GM18873 (cell line): ENCODE results near the gene CDH4.
"Not testable (repeated sequence)": the region's sequence is repeated elsewhere in the genome, so short reads cannot be mapped to it uniquely, and the experiment has no call there.

ENCODE experiments used
- ATAC-seq: cut with Tn5 transposase; IDR thresholded peaks from one replicate; pipeline ENCODE4 v1.9.1; 2021; ENCODE audit warnings: mild to moderate bottlenecking, moderate library complexity, moderate number of reproducible peaks; ENCODE audit not compliant: unreplicated experiment, low FRiP score

CDH4 gene

DNA sequence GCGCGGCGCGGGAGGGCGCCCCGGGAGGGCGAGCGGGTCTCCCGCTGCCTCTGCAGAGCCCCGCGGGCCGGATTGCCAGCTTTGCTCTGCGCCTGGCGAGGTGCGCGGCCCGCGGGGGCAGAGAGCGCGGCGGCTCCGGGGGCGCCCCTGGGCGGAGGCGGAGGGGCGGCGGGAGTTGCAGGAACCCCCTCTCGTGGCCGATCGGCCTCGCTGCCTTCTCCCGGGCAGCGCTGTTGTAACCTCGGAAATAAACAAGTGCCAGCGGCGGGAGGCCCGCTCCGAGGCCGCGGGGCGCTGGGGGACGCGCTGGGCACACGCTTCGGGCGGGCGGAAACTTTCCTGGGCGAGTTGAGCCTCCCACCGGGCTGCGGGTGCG is 1.2 kb downstream of the CDH4 start:
- ATAC-seq: no peak

DNA sequence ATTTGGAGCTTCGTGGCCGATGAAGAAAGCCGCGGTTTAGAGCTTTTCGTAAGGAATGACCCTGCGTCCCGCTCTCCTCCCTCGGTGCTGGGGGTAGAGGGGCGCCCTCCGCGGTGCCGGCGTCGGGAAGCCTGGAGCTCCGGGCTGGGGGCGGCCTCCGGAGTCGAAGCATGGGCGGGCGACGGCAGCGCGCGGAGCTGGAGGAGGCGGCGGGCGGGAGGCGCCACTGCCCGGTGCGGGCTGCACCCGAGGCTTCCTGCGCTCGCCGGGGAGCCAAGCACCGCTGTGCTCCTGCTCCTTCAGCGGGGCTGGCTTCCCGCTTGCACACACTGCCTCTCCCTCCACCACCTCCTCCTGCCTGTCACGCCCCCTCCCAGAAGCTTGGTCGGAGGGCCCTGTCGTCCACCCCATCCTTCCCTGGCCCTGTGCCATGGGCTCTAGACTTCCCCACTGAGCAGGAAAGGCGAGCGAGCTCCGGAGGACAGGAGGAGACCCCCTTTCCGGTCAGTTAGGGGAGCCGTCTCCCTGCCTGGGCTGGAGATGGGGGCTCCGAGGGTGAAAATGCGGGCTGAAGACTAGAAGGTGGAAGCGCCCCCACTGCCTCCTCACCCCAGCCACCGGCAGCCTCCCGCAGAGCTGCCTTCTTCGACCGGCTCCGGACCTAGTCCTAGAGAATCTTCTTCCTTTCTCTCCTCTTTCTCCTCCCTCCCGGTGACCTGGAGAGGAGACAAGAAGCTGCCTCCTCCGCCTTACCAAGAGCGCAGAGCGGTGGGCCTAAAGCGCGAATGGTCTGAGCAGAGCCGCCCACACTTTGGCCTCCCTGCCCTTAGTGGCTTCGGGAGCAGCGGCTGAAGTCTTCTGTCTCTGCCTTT is 1.8 kb downstream of the CDH4 start:
- no peak for ATAC-seq

DNA sequence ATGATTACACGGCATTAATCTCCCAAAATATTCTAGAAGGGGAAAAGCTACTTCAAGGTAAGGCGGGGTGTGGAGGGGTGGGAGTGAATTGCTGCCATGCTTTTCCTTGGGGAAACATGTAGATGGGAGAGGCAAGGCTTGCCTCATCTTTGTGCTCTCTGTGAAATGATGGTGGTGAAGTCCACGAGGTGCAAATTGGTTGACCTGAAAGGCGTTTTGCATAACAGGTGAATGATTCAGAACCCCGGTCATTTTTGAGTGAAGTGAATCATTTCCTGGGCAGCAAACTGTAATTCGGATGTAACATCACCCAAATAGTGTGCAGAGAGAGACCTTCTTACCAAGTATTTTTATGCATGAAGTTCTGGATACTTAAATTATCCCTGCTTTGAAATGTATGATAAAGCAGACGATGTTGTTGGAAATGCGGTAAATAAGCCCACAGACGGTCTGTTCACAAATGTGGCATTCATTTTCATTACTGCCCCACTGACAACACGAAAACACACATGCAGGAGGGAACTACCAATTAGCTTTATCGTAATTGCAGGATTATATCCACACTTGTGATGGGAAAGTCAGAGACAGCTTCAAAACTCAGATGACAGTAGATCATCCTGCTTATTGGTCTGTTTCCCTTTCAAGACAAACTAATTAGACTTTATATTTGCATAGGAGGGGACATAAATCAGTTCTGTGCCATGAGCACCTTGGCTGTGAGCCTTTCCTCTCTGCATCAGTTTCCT is 3.0 kb downstream of the CDH4 start:
- no peak for ATAC-seq

DNA sequence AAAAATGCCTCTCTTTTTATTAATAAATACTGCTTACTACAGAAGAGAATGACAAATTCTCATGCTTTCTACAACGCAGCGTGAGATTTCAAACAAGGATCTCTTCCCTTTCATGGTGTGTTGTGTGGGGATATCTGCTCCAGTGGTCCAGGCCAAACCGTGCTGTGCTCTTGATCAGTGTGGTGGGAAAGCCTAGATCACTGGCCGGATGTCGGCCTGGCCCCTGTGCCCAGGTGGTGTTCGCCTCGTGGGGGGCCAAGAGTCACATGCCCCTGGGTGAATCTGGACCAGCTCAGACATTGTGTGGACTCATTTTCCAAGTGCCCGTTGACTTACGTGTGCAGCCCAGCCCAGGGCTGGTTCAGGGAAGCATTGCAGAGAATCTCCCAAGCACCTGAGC is 4.3 kb downstream of the CDH4 start:
- ATAC-seq: no peak

DNA sequence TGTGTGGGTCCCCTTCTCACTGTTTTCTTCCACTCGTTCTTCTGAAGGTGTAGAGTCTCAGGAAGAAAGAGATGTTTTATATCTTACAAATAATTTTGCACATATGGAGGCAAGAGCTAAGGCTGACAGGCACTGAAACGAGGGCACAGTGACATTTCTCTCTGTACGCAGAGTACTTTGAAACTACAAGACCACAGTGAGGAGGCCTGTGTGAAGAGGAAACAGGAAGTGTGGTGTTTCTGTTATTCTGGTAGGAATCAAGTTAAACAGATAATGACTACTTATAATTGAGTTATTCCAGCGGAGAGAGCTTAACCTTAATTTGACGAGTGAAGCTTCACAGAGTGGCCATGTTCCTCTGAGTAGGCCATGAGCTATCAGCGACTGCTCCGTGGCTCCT is 4.8 kb downstream of the CDH4 start:
- ATAC-seq: no peak

DNA sequence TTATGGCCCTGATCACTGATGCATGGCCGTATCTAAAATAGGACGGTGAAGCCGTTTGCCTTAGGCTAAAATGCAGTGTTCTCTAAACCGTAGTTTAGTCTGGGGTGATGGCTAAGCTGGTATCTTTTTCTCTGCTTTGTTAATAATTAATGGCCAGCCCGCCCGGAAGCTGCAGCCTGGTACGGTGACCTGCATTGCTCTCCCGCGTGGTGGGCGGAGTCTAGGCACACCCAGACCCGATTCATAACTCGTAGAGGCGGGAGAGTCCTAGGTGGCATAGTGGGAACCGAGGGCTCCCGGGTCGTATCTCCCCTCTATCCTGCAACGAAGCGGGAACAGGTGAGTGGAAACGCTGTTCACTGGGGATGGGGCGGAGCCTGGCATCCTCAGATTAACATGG is 5.5 kb downstream of the CDH4 start:
- ATAC-seq: no peak

DNA sequence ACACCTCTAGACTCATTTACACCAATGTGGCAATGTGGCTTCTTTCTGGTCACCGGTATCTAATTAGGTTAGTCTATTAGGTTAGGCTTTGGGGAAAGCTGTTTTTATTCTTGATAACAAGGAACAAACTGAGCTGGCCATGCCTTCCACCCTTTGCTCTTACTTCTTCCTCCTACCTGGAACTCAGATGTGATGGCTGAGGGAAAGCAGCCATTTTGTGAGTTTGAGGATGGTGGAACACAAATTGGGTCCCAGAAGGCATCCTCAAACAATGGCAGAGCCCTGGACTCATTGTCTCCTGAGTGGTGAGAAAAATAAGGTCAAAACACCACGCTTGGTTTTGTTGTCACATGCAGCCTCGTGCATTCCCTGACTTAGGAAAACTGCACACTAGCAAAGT is 7.7 kb downstream of the CDH4 start:
- ATAC-seq: no peak

DNA sequence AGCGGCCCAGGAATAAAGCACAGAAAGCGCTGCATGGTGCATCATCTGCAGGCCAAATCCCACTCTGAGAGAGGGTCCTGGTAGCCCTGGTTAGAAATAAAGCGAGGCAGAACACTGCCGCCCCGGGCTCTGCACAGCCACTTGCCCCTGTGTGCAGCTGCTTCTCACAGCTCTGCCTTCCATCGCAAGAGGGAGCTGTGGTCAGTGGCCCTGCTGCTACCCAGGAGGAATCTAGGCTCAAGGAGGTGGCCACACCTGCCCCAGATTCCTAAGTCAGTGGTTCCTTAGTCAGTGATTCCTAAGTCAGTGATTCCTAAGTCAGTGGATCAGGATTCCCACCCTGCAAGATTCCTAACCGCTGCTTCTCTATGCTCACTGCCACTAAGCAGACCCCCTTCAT is 8.8 kb downstream of the CDH4 start:
- ATAC-seq: no peak

DNA sequence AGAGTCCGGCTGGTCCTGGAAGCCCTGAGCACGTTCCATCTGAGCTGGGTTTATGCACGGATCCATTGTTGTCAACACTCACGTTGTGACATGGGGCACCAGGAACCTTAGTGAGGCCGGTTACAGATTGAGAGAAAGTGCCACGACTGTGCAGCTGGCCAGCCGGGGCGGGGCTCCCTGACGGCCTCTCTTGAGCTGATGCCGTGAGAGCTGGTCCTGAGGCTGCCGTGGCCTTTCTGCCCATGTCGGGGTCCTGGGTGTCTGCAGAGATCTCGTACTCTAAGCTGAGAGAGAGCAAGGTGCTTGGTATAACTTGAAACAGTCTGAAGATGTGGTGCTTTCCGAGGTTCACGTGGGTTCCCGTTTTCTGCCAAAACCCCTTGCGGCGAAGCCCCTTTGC is 10.0 kb downstream of the CDH4 start:
- no peak for ATAC-seq

DNA sequence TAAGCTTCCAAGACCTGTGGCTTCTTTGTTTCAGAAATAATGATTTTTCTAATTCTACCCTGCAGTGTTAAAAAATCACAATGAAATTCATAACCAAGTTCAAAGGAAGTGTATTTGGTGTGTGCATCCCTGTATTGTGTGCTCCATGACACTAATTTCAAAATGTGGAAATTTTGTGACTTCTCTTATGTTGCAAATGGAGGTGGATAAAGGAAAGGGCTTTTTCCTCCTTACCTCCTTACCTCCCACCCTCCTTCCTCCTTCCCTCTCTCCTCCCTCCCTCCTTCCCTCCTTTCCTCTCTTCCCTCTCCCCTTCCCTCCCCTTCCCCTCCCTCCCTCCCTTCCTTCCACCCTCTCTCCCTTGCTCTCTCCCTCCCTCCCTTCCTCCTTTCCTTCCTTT is 10.5 kb downstream of the CDH4 start:
- no peak for ATAC-seq

DNA sequence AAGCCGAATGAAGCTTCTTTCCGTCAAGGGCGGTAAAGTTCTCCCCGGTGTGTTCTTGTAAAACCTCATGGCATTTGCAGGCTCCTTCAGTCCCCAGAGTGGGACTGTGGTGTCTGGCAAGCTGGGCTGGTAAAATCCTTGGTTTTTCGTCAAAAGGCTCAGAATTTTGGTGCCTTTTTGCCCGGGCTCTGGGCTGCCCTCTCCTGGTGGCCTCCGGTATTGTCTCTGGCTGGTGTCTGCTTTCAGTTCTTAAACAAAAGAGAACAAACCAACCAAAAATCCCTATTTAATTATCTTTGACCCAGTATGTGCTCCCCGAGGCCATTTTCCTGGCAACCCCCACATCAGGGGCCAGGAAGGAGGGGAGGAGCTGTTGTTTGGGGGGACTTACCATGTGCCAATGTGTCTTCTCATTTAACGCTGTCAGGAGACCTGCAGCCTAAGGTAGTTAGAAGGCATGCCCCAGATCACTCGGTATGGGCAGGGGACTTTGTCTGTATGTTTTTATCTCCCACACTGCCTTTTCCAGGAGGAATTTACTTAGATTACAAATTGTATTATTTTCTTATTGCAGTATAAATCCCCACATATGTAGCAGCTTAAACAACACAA is 11.1 kb downstream of the CDH4 start:
- ATAC-seq: no peak

DNA sequence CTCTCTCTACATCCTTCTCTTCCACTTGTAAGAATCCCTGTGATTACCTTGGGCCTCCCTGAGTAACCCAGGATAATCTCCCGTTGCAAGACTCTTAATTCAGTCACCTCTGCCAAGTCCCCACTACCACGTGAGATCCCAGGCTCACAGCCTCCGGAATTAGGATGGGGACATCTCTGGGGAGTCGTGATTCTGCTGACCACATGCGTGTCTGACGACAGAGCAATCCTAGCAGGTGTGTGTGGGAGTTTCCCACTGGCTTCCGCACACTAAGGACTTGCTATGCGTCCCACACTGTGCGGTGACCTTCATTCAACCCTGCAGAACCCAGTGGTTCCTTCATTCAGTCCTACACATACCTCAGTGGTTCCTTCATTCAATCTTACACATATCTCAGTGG is 11.9 kb downstream of the CDH4 start:
- no peak for ATAC-seq

DNA sequence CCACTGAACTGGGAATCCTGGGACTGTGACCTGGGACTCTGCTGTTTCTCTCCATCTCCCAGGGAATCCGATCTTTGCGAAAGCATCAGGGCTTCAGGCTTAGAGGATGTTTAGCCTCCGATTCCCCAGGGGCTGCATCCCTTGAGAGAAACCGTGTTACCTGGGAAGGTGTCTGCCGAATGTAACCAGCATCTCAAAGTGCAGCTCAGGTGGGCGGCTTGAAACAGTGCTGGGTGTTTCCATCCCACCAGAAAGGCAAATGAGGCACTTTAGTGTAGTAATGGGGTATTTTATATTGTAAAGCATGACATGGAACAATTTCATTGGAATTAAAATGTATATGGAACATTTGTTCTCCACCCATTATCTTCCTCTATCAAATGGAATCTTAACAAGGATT is 15.2 kb downstream of the CDH4 start:
- no peak for ATAC-seq

DNA sequence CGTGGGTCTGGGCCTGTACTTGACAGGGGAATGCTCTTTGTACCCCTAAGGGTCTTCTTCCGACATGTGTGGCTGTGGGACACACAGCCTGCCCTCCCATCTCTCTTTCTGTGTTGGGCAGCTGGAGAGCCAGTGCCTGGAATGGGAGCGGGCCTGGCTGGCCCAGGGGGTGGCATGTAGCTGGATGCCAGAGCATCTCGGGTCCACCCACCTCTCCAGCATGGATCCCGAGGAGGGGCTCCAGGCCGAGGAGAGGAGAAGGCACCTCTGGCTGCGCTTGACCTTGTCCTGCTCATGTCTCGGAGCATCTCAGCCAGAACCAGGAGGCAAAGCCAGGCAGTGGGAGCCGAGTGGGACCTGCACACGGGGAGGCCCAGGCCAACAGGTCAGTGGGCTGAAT is 16.0 kb downstream of the CDH4 start:
- ATAC-seq: no peak

DNA sequence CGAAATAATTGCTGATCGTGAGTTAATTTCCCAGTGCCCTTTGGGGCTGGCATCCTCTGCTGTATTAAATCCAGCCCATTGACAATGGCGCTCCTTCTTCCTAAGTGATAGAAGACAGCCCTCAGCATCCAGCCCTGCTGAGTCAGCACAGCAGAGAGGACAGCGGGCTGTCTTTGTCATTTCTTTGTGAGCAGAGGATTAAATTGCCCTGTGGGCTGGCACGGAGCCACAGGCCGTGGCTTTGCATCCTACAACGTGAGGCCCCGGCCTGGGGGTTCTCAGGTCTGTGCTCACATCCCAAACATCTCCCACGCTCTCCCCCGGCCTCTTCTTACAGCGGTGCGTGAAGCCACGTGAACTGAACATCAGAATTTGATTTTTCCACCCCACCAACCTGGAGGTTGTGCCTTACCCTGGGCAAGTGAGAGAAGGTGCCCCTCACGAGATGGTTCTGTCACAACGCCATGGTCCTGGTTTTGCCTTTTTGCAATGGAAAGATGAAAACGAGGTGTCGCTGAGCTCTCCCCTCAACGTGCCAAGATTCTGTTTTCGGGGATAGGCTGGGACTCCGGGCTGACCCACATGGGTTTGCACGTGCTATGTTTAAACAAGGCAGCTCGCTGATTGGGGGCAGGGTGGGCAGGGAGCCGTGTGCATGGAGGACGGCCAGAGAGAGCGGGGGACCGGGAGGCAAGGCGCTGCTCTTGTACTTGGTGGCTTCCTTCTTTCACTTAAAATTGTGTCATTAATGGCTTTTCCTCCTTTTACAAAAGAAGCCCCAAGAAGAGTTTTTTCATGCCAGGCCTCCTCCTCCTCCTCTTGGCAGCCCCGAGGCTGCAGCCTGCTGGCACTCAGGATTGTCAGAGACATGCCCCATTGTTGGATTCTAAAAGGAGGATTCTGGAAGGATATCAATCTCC is 19.5 kb downstream of the CDH4 start:
- no peak for ATAC-seq

DNA sequence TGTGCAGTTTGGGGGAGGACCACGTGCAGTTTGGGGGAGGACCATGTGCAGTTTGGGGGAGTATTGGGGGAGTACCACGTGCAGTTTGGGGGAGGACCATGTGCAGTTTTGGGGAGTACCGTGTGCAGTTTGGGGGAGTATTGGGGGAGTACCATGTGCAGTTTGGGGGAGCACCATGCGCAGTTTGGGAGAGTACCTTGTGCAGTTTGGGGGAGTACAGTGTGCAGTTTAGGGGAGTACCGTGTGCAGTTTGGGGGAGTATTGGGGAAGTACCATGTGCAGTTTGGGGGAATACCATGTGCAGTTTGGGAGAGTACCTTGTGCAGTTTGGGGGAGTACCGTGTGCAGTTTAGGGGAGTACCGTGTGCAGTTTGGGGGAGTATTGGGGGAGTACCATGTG is 21.0 kb downstream of the CDH4 start:
- ATAC-seq: not testable (repeated sequence)

DNA sequence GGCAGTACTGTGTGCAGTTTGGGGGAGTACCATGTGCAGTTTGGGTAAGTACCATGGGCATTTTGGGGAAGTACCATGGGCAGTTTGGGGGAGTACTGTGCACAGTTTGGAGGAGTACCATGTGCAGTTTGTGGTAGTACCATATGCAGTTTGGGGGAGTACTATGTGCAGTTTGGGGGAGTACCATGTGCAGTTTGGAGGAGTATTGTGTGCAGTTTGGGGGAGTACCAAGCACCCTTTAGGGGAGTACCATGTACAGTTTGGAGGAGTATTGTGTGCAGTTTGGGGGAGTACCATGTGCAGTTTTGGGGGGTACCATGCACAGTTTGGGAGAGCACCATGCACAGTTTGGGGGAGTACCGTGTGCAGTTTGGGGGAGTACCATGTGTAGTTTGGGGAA is 21.6 kb downstream of the CDH4 start:
- ATAC-seq: not testable (repeated sequence)

DNA sequence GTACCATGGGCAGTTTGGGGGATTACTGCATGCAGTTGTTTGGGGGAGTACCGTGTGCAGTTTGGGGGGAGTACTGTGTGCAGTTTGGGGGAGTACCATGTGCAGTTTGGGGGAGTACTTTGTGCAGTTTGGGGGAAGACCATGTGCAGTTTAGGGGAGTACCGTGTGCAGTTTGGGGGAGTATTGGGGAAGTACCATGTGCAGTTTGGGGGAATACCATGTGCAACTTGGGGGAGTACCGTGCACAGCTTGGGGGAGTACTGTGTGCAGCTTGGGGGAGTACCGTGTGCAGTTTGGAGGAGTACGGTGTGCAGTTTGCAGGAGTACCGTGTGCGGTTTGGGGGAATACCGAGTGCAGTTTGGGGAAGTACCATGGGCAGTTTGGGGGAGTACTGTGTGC is 22.3 kb downstream of the CDH4 start:
- no peak for ATAC-seq

DNA sequence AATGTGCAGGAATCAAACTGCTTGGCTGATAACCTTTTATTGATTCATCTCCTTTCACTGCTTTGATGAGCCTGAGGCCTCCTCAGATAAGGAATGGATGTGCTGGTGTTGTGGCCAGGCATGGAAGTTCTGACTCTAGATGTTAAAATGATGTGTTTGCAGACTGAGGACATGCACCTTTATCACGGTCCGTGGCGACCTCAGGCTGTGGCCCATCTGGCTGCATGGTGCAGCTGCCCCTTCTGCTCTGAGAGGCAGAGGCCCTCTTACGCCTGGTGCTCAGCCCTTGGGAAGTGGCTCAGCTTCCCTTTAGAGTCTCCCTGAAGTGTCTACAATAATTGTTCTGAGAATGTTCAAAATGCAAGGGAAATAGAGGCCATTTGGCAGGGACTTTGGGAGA is 26.2 kb downstream of the CDH4 start:
- no peak for ATAC-seq

DNA sequence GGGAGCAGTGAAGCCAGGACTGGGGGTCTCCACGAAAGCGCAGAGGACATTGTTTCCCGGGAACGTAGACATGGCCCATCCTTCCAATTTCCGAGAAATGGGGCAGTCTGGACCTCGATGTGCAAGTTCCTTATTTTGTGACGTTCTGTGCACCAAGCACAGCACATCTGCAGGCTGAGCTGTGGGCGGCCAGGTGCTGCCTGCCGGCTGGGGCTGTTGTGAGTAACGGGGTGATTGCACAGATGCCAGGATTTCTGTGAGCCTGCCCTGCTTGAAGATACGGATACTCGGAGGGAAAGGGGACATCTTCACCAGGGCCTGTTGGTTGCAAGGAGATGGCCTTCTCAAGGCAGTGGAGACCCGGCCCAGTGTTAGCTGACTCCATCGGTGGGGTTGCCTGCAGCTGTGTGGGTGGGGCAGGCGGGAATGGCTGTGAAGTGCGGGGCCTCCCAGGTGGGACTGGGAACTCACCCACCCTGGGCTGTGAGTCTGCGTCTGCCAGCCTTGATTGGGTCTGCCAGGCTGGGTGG is 27.6 kb downstream of the CDH4 start:
- no peak for ATAC-seq
